GM21423 (cell line): ENCODE measurements around the gene VASP.

ENCODE experiments used
- ATAC-seq: cut with Tn5 transposase; IDR thresholded peaks from one replicate; pipeline ENCODE4 v1.9.1; 2021; ENCODE audit warnings: mild to moderate bottlenecking, moderate library complexity; ENCODE audit not compliant: unreplicated experiment

Gene VASP

GRCh38 chr19:45547965-45548609 is 40.8 kb downstream of the VASP start:
- no peak for ATAC-seq

GRCh38 chr19:45553464-45553863 is 46.2 kb downstream of the VASP start:
- no peak for ATAC-seq

GRCh38 chr19:45554481-45554880 is 47.2 kb downstream of the VASP start:
- no peak for ATAC-seq

- ATAC-seq, result no peak
Observed at GRCh38 chr19:45556835-45557234, 49.6 kb downstream of the VASP start.

- ATAC-seq, result peak; percentile 47
Observed at GRCh38 chr19:45558399-45558878, 51.2 kb downstream of the VASP start.

GRCh38 chr19:45560038-45560437 is 52.8 kb downstream of the VASP start:
- ATAC-seq, result no peak

- no peak for ATAC-seq
Observed at GRCh38 chr19:45560686-45561085, 53.4 kb downstream of the VASP start.

GRCh38 chr19:45564131-45564780 is 57.0 kb downstream of the VASP start:
- no peak for ATAC-seq

- no peak for ATAC-seq
Observed at GRCh38 chr19:45567609-45568008, 60.3 kb downstream of the VASP start.

- ATAC-seq, result no peak
Observed at GRCh38 chr19:45568732-45569131, 61.5 kb downstream of the VASP start.

- no peak for ATAC-seq
Observed at GRCh38 chr19:45569619-45570421, 62.5 kb downstream of the VASP start.

- ATAC-seq, result no peak
Observed at GRCh38 chr19:45571457-45572220, 64.4 kb downstream of the VASP start.

- ATAC-seq, result no peak
Observed at GRCh38 chr19:45574526-45574925, 67.2 kb downstream of the VASP start.

- ATAC-seq, result no peak
Observed at GRCh38 chr19:45575216-45575615, 67.9 kb downstream of the VASP start.
